A549 (cell line): ENCODE results near the gene CSGALNACT2.

ENCODE experiments used
- CHD2 ChIP-seq: fragments of 150-350 bp; IDR thresholded peaks from 2 replicates; pipeline ENCODE4 v1.6.1; 2014; ENCODE audit warnings: low read length; ENCODE audit not compliant: partially characterized antibody
- CTCF ChIP-seq: fragments of >200 bp; sonication (Bioruptor Twin); formaldehyde crosslinking; IDR thresholded peaks from 3 replicates; pipeline ENCODE4 v1.5.1; 2016
- GATA3 ChIP-seq: IDR thresholded peaks from 2 replicates; pipeline ENCODE4 v1.6.1; 2012; ENCODE audit warnings: borderline replicate concordance
- MAZ ChIP-seq: fragments of 150-350 bp; IDR thresholded peaks from 2 replicates; pipeline ENCODE4 v1.6.1; 2014; ENCODE audit warnings: antibody characterized with exemption, low read depth, low read length, borderline replicate concordance

- no peak for TF ChIP-seq CTCF
- TF ChIP-seq CHD2, result no peak
- TF ChIP-seq MAZ, result no peak
- TF ChIP-seq GATA3, result no peak
These were observed 76.1 kb downstream of the CSGALNACT2 start for GRCh38 chr10:43214071-43214955.
